ENCODE results near the gene LGI1.

The LGI1 gene

GRCh38 chr10:93757801-93758507 lies at the start of gene LGI1:
TSS of gene LGI1 (plus strand) at chr10:93757936. CDS start at chr10:93758145, 209 bp downstream.
- DNase-seq, result peak in 39 of 56 donors; percentile 10 to 84 (median 47)

GRCh38 chr10:93710333-93710909 lies 47.3 kb upstream of the LGI1 start:
- DNase-seq, result no peak

- no peak for DNase-seq
These were observed 45.8 kb upstream of the LGI1 start for GRCh38 chr10:93711891-93712290.

GRCh38 chr10:93712593-93712992 lies 45.1 kb upstream of the LGI1 start:
- peak in 3 of 56 donors; percentile 1 to 15 (median 7) for DNase-seq

GRCh38 chr10:93715345-93715744 lies 42.4 kb upstream of the LGI1 start:
- no peak for DNase-seq

- no peak for DNase-seq
These were observed 41.0 kb upstream of the LGI1 start for GRCh38 chr10:93716766-93717165.

- peak in 3 of 56 donors; percentile 2 to 5 (median 2) for DNase-seq
These were observed 38.6 kb upstream of the LGI1 start for GRCh38 chr10:93718937-93719725.

GRCh38 chr10:93719901-93720300 lies 37.8 kb upstream of the LGI1 start:
- no peak for DNase-seq

GRCh38 chr10:93722550-93722949 lies 35.2 kb upstream of the LGI1 start:
- DNase-seq, result no peak

- no peak for DNase-seq
These were observed 34.6 kb upstream of the LGI1 start for GRCh38 chr10:93723153-93723552.

- no peak for DNase-seq
These were observed 31.7 kb upstream of the LGI1 start for GRCh38 chr10:93726024-93726423.

- no peak for DNase-seq
These were observed 16.4 kb upstream of the LGI1 start for GRCh38 chr10:93741367-93741766.

GRCh38 chr10:93742633-93743349 lies 14.9 kb upstream of the LGI1 start:
- no peak for DNase-seq

- peak in 14 of 56 donors; percentile 15 to 49 (median 24) for DNase-seq
These were observed 12.2 kb upstream of the LGI1 start for GRCh38 chr10:93745408-93746065.

- DNase-seq, result no peak
These were observed 10.9 kb upstream of the LGI1 start for GRCh38 chr10:93746844-93747284.

- no peak for DNase-seq
These were observed 8.4 kb upstream of the LGI1 start for GRCh38 chr10:93749218-93749799.

GRCh38 chr10:93751124-93751523 lies 6.6 kb upstream of the LGI1 start:
- DNase-seq, result no peak

- peak in 12 of 56 donors; percentile 8 to 63 (median 26) for DNase-seq
These were observed 5.9 kb upstream of the LGI1 start for GRCh38 chr10:93751832-93752231.

- no peak for DNase-seq
These were observed 5.0 kb upstream of the LGI1 start for GRCh38 chr10:93752761-93753160.

- DNase-seq, result no peak
These were observed 4.0 kb upstream of the LGI1 start for GRCh38 chr10:93753621-93754250.

All from nucleus accumbens (tissue), 56 donors.